DND-41 (cell line): ENCODE results near the gene OR2K2.

Source experiments
- CTCF ChIP-seq: IDR thresholded peaks from 2 replicates; pipeline ENCODE4 v1.5.1; 2012; ENCODE audit warnings: borderline replicate concordance, low read length, moderate library complexity, mild to moderate bottlenecking; ENCODE audit not compliant: poor library complexity, severe bottlenecking; ENCODE audit errors: extremely low read depth
- EZH2 ChIP-seq: IDR thresholded peaks from 3 replicates; pipeline ENCODE4 v1.6.1; 2012; ENCODE audit warnings: borderline replicate concordance, low read depth, mild to moderate bottlenecking, moderate library complexity, low read length, inconsistent platforms; ENCODE audit not compliant: severe bottlenecking

GRCh38 chr9:111316796-111317195, 13.2 kb downstream of the OR2K2 start:
- TF ChIP-seq EZH2 (no peak), CTCF (no peak)
